Non-pigmented ciliary epithelial cell (primary cell): ENCODE data around the gene ZHX3.

ENCODE experiments used
- DNase-seq: peaks from one replicate; pipeline ENCODE4 v3.0.0-alpha.2; 2010; ENCODE audit warnings: low read depth

The ZHX3 gene

GRCh38 chr20:41300383-41300782, 17.1 kb downstream of the ZHX3 start:
- no peak for DNase-seq

- DNase-seq = no peak
Observed at GRCh38 chr20:41299899-41300298, 17.6 kb downstream of the ZHX3 start.

GRCh38 chr20:41293269-41294037, 24.1 kb downstream of the ZHX3 start:
- no peak for DNase-seq

- DNase-seq = no peak
Observed at GRCh38 chr20:41290804-41291389, 26.6 kb downstream of the ZHX3 start.

- DNase-seq = peak; percentile 85
Observed at GRCh38 chr20:41287327-41287726, 30.2 kb downstream of the ZHX3 start.

- DNase-seq = no peak
Observed at GRCh38 chr20:41286240-41286851, 31.2 kb downstream of the ZHX3 start.

- no peak for DNase-seq
Observed at GRCh38 chr20:41279546-41280225, 37.8 kb downstream of the ZHX3 start.

- no peak for DNase-seq
Observed at GRCh38 chr20:41278936-41279335, 38.6 kb downstream of the ZHX3 start.

- no peak for DNase-seq
Observed at GRCh38 chr20:41277049-41277448, 40.5 kb downstream of the ZHX3 start.

- DNase-seq = no peak
Observed at GRCh38 chr20:41276317-41276751, 41.2 kb downstream of the ZHX3 start.

- peak; percentile 31 for DNase-seq
Observed at GRCh38 chr20:41275301-41275731, 42.2 kb downstream of the ZHX3 start.

GRCh38 chr20:41274152-41274551, 43.4 kb downstream of the ZHX3 start:
- DNase-seq = no peak

GRCh38 chr20:41273445-41273844, 44.1 kb downstream of the ZHX3 start:
- no peak for DNase-seq

- DNase-seq = no peak
Observed at GRCh38 chr20:41272339-41272738, 45.2 kb downstream of the ZHX3 start.

- DNase-seq = no peak
Observed at GRCh38 chr20:41268917-41269652, 48.4 kb downstream of the ZHX3 start.

- DNase-seq = no peak
Observed at GRCh38 chr20:41268402-41268801, 49.1 kb downstream of the ZHX3 start.

- no peak for DNase-seq
Observed at GRCh38 chr20:41265938-41266337, 51.6 kb downstream of the ZHX3 start.

GRCh38 chr20:41264819-41265218, 52.7 kb downstream of the ZHX3 start:
- no peak for DNase-seq

GRCh38 chr20:41261790-41262717, 55.5 kb downstream of the ZHX3 start:
- no peak for DNase-seq

GRCh38 chr20:41261260-41261659, 56.3 kb downstream of the ZHX3 start:
- no peak for DNase-seq

GRCh38 chr20:41260734-41261220, 56.8 kb downstream of the ZHX3 start:
- DNase-seq = no peak
